ENCODE data around the gene MBOAT2. TPM values are rescaled to one million over a fixed set of nuclear protein-coding genes. Genes with fewer than 3 reads are reported as not detected.

The MBOAT2 gene
- total and polyA plus RNA-seq, 2 of the 13 experiments (the other 11 are each of a cell fraction or from before 2014, with no cell fraction given) = 0.11 to 0.36 TPM

DNA sequence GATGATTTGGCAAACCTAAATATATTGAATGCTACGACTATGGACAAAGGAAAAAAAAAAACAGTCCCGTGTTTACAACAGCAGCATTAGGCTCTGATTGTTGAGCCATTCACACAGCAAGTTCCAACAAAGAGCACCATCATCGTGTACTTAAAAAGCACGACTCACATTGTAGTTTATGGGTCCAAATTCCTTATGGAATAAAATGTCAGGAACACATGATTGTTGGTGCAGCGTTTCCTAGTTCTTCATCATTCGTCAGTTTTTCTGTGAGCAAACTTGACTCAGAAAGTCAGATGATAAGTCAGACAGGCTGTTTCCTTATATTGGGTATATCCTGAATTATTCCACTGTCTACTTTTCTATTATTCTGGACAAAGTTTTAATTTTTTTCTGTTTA is 156.1 kb downstream of the MBOAT2 start (continued):
- TF ChIP-seq PAWR (CRISPR knock-in tag; IDR thresholded peaks at IDR 0.05; ENCODE audit: borderline replicate concordance) (no peak), ZNF552 (CRISPR knock-in tag; IDR thresholded peaks at IDR 0.05; ENCODE audit: borderline replicate concordance) (no peak), ADNP (CRISPR knock-in tag; IDR thresholded peaks at IDR 0.05) (no peak), MED13 (CRISPR knock-in tag; IDR thresholded peaks at IDR 0.05) (no peak), CBX5 (CRISPR knock-in tag; IDR thresholded peaks at IDR 0.05; ENCODE audit: borderline replicate concordance) (no peak), GPN1 (CRISPR knock-in tag; IDR thresholded peaks at IDR 0.05; ENCODE audit: borderline replicate concordance) (no peak), PHB2 (IDR thresholded peaks at IDR 0.05; ENCODE audit: partially characterized antibody) (no peak), MAZ (IDR thresholded peaks at IDR 0.05; ENCODE audit: borderline replicate concordance, low read depth, low read length) (no peak), MAZ (CRISPR knock-in tag; IDR thresholded peaks at IDR 0.05; ENCODE audit: low read depth) (no peak)

DNA sequence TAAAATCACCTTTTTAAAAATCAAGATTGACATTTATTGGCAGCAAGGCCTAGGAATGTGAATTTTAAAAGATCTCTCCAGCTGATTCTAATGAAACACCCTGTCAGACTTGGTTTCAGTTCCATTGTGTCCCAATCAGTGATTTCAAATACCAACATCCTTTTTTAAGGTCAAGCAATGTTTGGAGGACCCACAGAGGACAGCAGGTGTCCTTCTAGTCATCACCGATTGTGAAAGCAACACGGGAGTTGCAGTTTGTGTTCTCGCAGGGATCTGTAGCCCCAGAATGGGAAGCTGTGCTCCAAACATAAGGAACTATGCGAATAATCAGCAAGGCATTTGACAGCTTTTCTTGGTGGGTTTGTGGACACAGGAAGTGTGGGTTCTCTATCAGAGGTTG is 161.6 kb downstream of the MBOAT2 start:
- no peaks in the 10 kb centered on the region for H4K20me1 ChIP-seq (ENCODE audit: insufficient read depth, low read length)
- peak overlapping the region; percentile 21; the same call in 1 of the 2 replicates for H3K4me2 ChIP-seq (ENCODE audit: low read depth, low read length)
- H3K27me3 ChIP-seq (ENCODE audit: control insufficient read depth in 1 of 2, insufficient read depth in 2 of 2, low read length in 2 of 2) = peaks cover 0 to 14% of the 10 kb centered on the region in 2 experiments; a peak in 3 of 5 replicates
- no peaks in the 10 kb centered on the region for H3K9me3 ChIP-seq (ENCODE audit: low read length)
- ChIA-PET CTCF (ENCODE audit: low intra/inter-chr PET ratio, low total read pairs) (interaction anchor here (1.2 kb wide), 1 partner anchor 31 kb away, joined by 3 read pairs; no protein-coding TSS in a partner anchor), POLR2A (no interaction called here)
- intact Hi-C loops (cut with micrococcal nuclease; ENCODE audit: unreplicated experiment) (no loop called here), in situ Hi-C loops (cut with HindIII; ENCODE audit: extremely low pct_ligation_motif_present, low pct_unique_long_range_greater_than_20kb) (no loop called here)
- H3K36me3 ChIP-seq (replicated peaks in 1 of 2; ENCODE audit: control insufficient read depth in 1 of 2, insufficient read depth in 2 of 2, low read length in 2 of 2) = no peaks in the 10 kb centered on the region
- no peak overlapping the region for H3K9ac ChIP-seq (ENCODE audit: insufficient read depth, low read depth, low read length)
- DNase-seq (ENCODE audit: low spot score) (no peak), FAIRE-seq (peak; percentile 21), ATAC-seq (no peak)
- BruUV-seq (replicated peaks) = no TSS peak
- H2AFZ ChIP-seq (ENCODE audit: low read length) = no peak overlapping the region
- no peak overlapping the region for H3K27ac ChIP-seq (ENCODE audit: extremely low read length, insufficient read depth, low read length)
- peaks cover 52% of the 10 kb centered on the region for H3K4me1 ChIP-seq (ENCODE audit: insufficient read depth, low read length)
- WGBS (ENCODE audit: low lambda C conversion rate) = 35% methylated on average over 4 of the region's 4 CpGs
- no peak overlapping the region for H3K4me3 ChIP-seq (replicated peaks in 1 of 3; ENCODE audit: insufficient read depth in 1 of 3, low read depth in 2 of 3, low read length in 3 of 3)
- H3K79me2 ChIP-seq (ENCODE audit: insufficient read depth, low read length) = peaks cover 1% of the 10 kb centered on the region
- TF ChIP-seq JDP2 (CRISPR knock-in tag; IDR thresholded peaks at IDR 0.05; ENCODE audit: borderline replicate concordance) (no peak), ZNF788 (CRISPR knock-in tag; IDR thresholded peaks at IDR 0.05; ENCODE audit: borderline replicate concordance) (no peak), ZNF678 (CRISPR knock-in tag; IDR thresholded peaks at IDR 0.05) (no peak), NCOA1 (CRISPR knock-in tag; IDR thresholded peaks at IDR 0.05) (0 out of 2 replicates have a peak, but pooled peaks have one; percentile 40), ZNF441 (CRISPR knock-in tag; IDR thresholded peaks at IDR 0.05; ENCODE audit: borderline replicate concordance) (no peak)
- TF ChIP-seq, protein P1, sequence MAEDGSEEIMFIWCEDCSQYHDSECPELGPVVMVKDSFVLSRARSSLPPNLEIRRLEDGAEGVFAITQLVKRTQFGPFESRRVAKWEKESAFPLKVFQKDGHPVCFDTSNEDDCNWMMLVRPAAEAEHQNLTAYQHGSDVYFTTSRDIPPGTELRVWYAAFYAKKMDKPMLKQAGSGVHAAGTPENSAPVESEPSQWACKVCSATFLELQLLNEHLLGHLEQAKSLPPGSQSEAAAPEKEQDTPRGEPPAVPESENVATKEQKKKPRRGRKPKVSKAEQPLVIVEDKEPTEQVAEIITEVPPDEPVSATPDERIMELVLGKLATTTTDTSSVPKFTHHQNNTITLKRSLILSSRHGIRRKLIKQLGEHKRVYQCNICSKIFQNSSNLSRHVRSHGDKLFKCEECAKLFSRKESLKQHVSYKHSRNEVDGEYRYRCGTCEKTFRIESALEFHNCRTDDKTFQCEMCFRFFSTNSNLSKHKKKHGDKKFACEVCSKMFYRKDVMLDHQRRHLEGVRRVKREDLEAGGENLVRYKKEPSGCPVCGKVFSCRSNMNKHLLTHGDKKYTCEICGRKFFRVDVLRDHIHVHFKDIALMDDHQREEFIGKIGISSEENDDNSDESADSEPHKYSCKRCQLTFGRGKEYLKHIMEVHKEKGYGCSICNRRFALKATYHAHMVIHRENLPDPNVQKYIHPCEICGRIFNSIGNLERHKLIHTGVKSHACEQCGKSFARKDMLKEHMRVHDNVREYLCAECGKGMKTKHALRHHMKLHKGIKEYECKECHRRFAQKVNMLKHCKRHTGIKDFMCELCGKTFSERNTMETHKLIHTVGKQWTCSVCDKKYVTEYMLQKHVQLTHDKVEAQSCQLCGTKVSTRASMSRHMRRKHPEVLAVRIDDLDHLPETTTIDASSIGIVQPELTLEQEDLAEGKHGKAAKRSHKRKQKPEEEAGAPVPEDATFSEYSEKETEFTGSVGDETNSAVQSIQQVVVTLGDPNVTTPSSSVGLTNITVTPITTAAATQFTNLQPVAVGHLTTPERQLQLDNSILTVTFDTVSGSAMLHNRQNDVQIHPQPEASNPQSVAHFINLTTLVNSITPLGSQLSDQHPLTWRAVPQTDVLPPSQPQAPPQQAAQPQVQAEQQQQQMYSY (CRISPR knock-in tag; IDR thresholded peaks at IDR 0.05) = no peak
- TF ChIP-seq, protein P2, sequence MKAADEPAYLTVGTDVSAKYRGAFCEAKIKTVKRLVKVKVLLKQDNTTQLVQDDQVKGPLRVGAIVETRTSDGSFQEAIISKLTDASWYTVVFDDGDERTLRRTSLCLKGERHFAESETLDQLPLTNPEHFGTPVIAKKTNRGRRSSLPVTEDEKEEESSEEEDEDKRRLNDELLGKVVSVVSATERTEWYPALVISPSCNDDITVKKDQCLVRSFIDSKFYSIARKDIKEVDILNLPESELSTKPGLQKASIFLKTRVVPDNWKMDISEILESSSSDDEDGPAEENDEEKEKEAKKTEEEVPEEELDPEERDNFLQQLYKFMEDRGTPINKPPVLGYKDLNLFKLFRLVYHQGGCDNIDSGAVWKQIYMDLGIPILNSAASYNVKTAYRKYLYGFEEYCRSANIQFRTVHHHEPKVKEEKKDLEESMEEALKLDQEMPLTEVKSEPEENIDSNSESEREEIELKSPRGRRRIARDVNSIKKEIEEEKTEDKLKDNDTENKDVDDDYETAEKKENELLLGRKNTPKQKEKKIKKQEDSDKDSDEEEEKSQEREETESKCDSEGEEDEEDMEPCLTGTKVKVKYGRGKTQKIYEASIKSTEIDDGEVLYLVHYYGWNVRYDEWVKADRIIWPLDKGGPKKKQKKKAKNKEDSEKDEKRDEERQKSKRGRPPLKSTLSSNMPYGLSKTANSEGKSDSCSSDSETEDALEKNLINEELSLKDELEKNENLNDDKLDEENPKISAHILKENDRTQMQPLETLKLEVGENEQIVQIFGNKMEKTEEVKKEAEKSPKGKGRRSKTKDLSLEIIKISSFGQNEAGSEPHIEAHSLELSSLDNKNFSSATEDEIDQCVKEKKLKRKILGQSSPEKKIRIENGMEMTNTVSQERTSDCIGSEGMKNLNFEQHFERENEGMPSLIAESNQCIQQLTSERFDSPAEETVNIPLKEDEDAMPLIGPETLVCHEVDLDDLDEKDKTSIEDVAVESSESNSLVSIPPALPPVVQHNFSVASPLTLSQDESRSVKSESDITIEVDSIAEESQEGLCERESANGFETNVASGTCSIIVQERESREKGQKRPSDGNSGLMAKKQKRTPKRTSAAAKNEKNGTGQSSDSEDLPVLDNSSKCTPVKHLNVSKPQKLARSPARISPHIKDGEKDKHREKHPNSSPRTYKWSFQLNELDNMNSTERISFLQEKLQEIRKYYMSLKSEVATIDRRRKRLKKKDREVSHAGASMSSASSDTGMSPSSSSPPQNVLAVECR (CRISPR knock-in tag; IDR thresholded peaks at IDR 0.05; ENCODE audit: borderline replicate concordance) = no peak

All from HepG2 (cell line).